Nephron (organoid): ENCODE data around the gene RCE1.

ENCODE experiments used
- H3K27ac Mint-ChIP-seq, 3 experiments: 2 replicates each; pipeline ENCODE4 v1.8.0; 2020; ENCODE audit warnings: mixed read lengths in 3 of 3, mild to moderate bottlenecking in 2 of 3, moderate library complexity in 1 of 3
- H3K27me3 Mint-ChIP-seq: 2 replicates; pipeline ENCODE4 v1.8.0; 2021; ENCODE audit warnings: low read depth, mild to moderate bottlenecking, moderate library complexity, mixed read lengths
- H3K36me3 Mint-ChIP-seq: 2 replicates; pipeline ENCODE4 v1.8.0; 2020; ENCODE audit warnings: low read depth, mixed read lengths
- H3K4me1 Mint-ChIP-seq: 2 replicates; pipeline ENCODE4 v1.8.0; 2020; ENCODE audit warnings: mixed read lengths
- H3K4me3 Mint-ChIP-seq, 3 experiments: 2 replicates each; pipeline ENCODE4 v1.8.0; 2020; ENCODE audit warnings: mild to moderate bottlenecking in 3 of 3, mixed read lengths in 3 of 3, moderate library complexity in 2 of 3
- H3K9me3 Mint-ChIP-seq: 2 replicates; pipeline ENCODE4 v1.8.0; 2020; ENCODE audit warnings: mixed read lengths
- TF ChIP-seq, protein P1 (sequence below), 3 experiments: fragments of 200-600 bp; sonication (generic); IDR thresholded peaks; one replicate each; pipeline ENCODE4 v1.5.0; 2021; ENCODE audit warnings: antibody characterized with exemption in 3 of 3; ENCODE audit not compliant: unreplicated experiment in 3 of 3

Gene RCE1

DNA sequence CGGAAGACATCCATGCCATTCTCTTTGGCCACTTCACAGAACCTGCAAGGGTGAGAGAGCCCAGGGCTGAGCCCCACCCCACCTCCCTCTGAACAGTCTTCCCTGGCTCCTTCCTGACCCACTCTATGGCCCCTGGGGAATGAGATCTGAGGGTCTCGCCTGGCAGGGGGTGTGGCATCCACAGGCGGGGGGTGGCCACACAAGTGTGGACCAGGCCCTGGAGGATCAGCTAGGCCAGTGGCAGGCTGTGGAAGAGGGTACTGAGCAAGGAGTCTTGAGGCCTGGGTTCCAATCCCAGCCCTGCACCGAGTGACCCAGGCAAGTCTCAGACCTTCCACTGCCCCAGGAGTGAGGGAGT lies 8.0 kb downstream of the RCE1 start:
- no peaks in the 10 kb centered on the region for H3K27me3 Mint-ChIP-seq
- no peaks in the 10 kb centered on the region for H3K9me3 Mint-ChIP-seq
- TF ChIP-seq, protein P1, sequence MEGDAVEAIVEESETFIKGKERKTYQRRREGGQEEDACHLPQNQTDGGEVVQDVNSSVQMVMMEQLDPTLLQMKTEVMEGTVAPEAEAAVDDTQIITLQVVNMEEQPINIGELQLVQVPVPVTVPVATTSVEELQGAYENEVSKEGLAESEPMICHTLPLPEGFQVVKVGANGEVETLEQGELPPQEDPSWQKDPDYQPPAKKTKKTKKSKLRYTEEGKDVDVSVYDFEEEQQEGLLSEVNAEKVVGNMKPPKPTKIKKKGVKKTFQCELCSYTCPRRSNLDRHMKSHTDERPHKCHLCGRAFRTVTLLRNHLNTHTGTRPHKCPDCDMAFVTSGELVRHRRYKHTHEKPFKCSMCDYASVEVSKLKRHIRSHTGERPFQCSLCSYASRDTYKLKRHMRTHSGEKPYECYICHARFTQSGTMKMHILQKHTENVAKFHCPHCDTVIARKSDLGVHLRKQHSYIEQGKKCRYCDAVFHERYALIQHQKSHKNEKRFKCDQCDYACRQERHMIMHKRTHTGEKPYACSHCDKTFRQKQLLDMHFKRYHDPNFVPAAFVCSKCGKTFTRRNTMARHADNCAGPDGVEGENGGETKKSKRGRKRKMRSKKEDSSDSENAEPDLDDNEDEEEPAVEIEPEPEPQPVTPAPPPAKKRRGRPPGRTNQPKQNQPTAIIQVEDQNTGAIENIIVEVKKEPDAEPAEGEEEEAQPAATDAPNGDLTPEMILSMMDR (IDR thresholded peaks at IDR 0.05; ENCODE audit: unreplicated experiment in 3 of 3) = no peak
- H3K36me3 Mint-ChIP-seq = peaks cover 4% of the 10 kb centered on the region
- no peak overlapping the region for H3K4me3 Mint-ChIP-seq
- H3K27ac Mint-ChIP-seq = no peak overlapping the region
- H3K4me1 Mint-ChIP-seq = peaks cover 10% of the 10 kb centered on the region

DNA sequence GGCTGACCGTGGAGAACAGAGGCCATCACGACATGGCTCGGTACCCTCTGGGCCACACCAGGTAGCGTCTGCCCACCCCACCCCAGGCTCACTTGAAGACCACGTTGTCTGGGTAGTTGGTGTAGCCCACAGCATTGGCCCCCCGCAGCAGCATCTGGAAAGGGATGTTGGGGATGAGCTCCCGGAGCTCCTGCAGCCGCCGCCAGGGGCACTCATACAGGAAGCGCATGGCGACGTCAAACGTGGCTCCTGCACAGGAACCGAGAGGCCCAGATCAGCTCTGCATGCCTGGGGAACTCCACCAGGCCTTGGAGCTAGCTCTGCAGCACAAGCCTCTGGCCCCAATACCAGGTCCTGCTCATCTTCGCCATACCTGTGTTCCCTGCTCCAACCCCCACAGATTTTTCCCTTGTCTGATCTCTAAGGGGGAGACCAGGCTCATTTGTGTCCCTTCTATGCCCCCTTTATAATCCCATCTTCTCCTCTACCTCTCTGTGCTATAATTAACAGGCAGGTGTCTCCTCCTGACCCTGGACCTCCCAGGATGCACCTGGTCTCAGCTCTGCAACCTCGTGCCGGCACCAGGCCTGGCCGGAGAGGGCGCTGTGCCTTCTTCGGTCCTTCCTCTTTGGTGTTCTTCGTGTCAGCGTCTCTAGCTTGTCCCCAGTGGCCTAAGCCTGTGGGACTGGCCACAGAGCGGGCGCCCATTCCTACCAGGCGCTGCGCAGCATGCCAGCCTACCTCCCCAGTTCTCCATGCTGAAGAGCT lies 8.6 kb downstream of the RCE1 start:
- Mint-ChIP-seq H3K4me1 (peaks cover 10% of the 10 kb centered on the region), H3K36me3 (no peaks in the 10 kb centered on the region), H3K4me3 (no peak overlapping the region), H3K9me3 (no peaks in the 10 kb centered on the region), H3K27me3 (no peaks in the 10 kb centered on the region), H3K27ac (no peak overlapping the region)
- TF ChIP-seq, protein P1 (IDR thresholded peaks at IDR 0.05; ENCODE audit: unreplicated experiment in 3 of 3) = no peak

- H3K4me1 Mint-ChIP-seq = peaks cover 10% of the 10 kb centered on the region
- TF ChIP-seq, protein P1 (IDR thresholded peaks at IDR 0.05; ENCODE audit: unreplicated experiment in 3 of 3) = no peak
- H3K27ac Mint-ChIP-seq = no peak overlapping the region
- no peak overlapping the region for H3K4me3 Mint-ChIP-seq
- no peaks in the 10 kb centered on the region for H3K27me3 Mint-ChIP-seq
- H3K36me3 Mint-ChIP-seq = no peaks in the 10 kb centered on the region
- H3K9me3 Mint-ChIP-seq = no peaks in the 10 kb centered on the region
These were observed 9.4 kb downstream of the RCE1 start for GRCh38 chr11:66852466-66853241.

GRCh38 chr11:66853242-66854229 lies 10.3 kb downstream of the RCE1 start:
- Mint-ChIP-seq H3K4me1 (peaks cover 10% of the 10 kb centered on the region), H3K27ac (no peak overlapping the region), H3K36me3 (no peaks in the 10 kb centered on the region), H3K9me3 (no peaks in the 10 kb centered on the region), H3K27me3 (no peaks in the 10 kb centered on the region), H3K4me3 (peak overlapping the region; percentile 22 to 40 (median 34))
- TF ChIP-seq, protein P1 (IDR thresholded peaks at IDR 0.05; ENCODE audit: unreplicated experiment in 3 of 3) = no peak

- no peak overlapping the region for H3K27ac Mint-ChIP-seq
- H3K4me3 Mint-ChIP-seq = peak overlapping the region; percentile 22 to 86 (median 40)
- H3K27me3 Mint-ChIP-seq = no peaks in the 10 kb centered on the region
- H3K9me3 Mint-ChIP-seq = no peaks in the 10 kb centered on the region
- peaks cover 10% of the 10 kb centered on the region for H3K4me1 Mint-ChIP-seq
- no peaks in the 10 kb centered on the region for H3K36me3 Mint-ChIP-seq
- TF ChIP-seq, protein P1 (IDR thresholded peaks at IDR 0.05; ENCODE audit: unreplicated experiment in 3 of 3) = no peak
These were observed 11.0 kb downstream of the RCE1 start for GRCh38 chr11:66854231-66854661.
